CD4-positive, alpha-beta memory T cell (primary cell): ENCODE data around the gene ZNF778. TPM values are rescaled to one million over a fixed set of nuclear protein-coding genes. Genes with fewer than 3 reads are reported as not detected.

Experiments
- CTCF ChIA-PET: fragments of 350-600 bp; sonication (Branson Sonifier 250); formaldehyde crosslinking; loops from one replicate; lab custom pipeline; 2021; ENCODE audit warnings: inconsistent platforms; ENCODE audit not compliant: partially characterized antibody; lab: Charles Lee
- POLR2A ChIA-PET: fragments of 350-600 bp; sonication (Branson Sonifier 250); formaldehyde crosslinking; loops from one replicate; lab custom pipeline; 2021; ENCODE audit not compliant: partially characterized antibody; lab: Charles Lee
- DNase-seq, 5 donors: peaks; one replicate each; pipeline versions ENCODE4 v3.0.0 to v3.0.0-alpha.2; 2020 to 2022; ENCODE audit warnings: mixed read lengths in 1 of 5
- H3K27ac ChIP-seq: one replicate; pipeline ENCODE4 v1.7.0; 2013; ENCODE audit warnings: low read depth, low read length
- H3K27me3 ChIP-seq: 2 replicates; pipeline ENCODE4 v1.7.0; 2013; ENCODE audit warnings: mild to moderate bottlenecking, low read length, moderate library complexity; ENCODE audit not compliant: insufficient read depth
- H3K36me3 ChIP-seq: 2 replicates; pipeline ENCODE4 v1.7.0; 2013; ENCODE audit warnings: mild to moderate bottlenecking, low read length, moderate library complexity; ENCODE audit not compliant: insufficient read depth
- H3K4me1 ChIP-seq: 2 replicates; pipeline ENCODE4 v1.7.0; 2013; ENCODE audit warnings: mild to moderate bottlenecking, low read length, moderate library complexity; ENCODE audit not compliant: insufficient read depth
- H3K4me3 ChIP-seq, 2 donors: one replicate each; pipeline ENCODE4 v1.7.0; 2013; ENCODE audit warnings: low read length in 2 of 2, mild to moderate bottlenecking in 1 of 2
- H3K9me3 ChIP-seq, 2 donors: one replicate each; pipeline ENCODE4 v1.7.0; 2013; ENCODE audit warnings: low read length in 2 of 2, control low read depth in 1 of 2; ENCODE audit not compliant: control insufficient read depth in 1 of 2
- H3K27ac Mint-ChIP-seq, 7 donors: one replicate each; pipeline ENCODE4 v1.8.0; 2020 to 2021; ENCODE audit warnings: mixed read lengths in 7 of 7, mild to moderate bottlenecking in 6 of 7, inconsistent platforms in 3 of 7, moderate library complexity in 3 of 7
- H3K27me3 Mint-ChIP-seq, 2 donors: one replicate each; pipeline ENCODE4 v1.8.0; 2020 to 2021; ENCODE audit warnings: mixed read lengths in 2 of 2
- H3K36me3 Mint-ChIP-seq, 2 donors: one replicate each; pipeline ENCODE4 v1.8.0; 2020 to 2021; ENCODE audit warnings: mixed read lengths in 2 of 2, inconsistent platforms in 1 of 2, mild to moderate bottlenecking in 1 of 2
- H3K4me1 Mint-ChIP-seq, 4 donors: one replicate each; pipeline ENCODE4 v1.8.0; 2020 to 2021; ENCODE audit warnings: mixed read lengths in 4 of 4, mild to moderate bottlenecking in 1 of 4
- H3K4me3 Mint-ChIP-seq, 8 donors: one replicate each; pipeline ENCODE4 v1.8.0; 2020 to 2021; ENCODE audit warnings: mixed read lengths in 8 of 8, mild to moderate bottlenecking in 7 of 8, moderate library complexity in 6 of 8, inconsistent platforms in 3 of 8
- H3K9me3 Mint-ChIP-seq, 8 donors: one replicate each; pipeline ENCODE4 v1.8.0; 2020 to 2021; ENCODE audit warnings: mixed read lengths in 8 of 8, mild to moderate bottlenecking in 5 of 8, inconsistent platforms in 3 of 8, moderate library complexity in 1 of 8
- intact Hi-C: fragments of 100-400 bp; cut with micrococcal nuclease; formaldehyde crosslinking; loops from one replicate; pipeline ENCODE4 v1.15.1; 2023
- polyA plus RNA-seq, 2 donors: library from polyadenylated mRNA; unstranded; fragments of 300-500 nt; fragmentation: Illumina TruSeq; gene quantifications; one replicate each; pipeline ENCODE4 v1.2.3, GENCODE V29; 2021
- total RNA-seq, 2 experiments: library from RNA; stranded (reverse); gene quantifications; one replicate each; pipeline ENCODE4 v1.2.3, GENCODE V29; 2021

ZNF778 gene
- total and polyA plus RNA-seq, 4 experiments from 2014 or later = 1.0 to 15.9 (median 8.8) TPM

DNA sequence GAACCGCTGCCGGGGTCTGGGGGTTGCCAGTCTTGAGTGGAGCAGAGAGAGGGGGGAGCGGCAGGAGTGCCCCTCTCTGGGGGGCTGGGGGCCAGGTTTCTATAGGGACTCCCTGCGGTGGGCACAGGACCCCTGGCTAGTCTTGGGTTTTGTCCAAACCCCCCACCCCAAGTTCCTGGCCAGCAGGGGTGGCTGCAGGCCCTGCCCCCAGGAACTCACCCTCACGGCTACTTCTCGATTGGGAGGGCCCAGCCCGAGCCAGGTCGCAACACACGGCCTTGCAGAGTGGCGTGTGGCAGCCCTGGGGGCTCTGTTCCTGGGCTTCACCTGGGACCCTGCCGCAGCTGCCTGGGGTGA, 45.4 kb upstream of the ZNF778 start:
- POLR2A ChIA-PET = interaction anchor here (0.5 kb wide), 1 partner anchor 393 kb away, joined by 3 read pairs; no protein-coding TSS in a partner anchor
- Histone ChIP-seq H3K27ac (no peak overlapping the region), H3K4me3 (no peak overlapping the region), H3K36me3 (no peaks in the 10 kb centered on the region), H3K4me1 (peaks cover 22% of the 10 kb centered on the region), H3K9me3 (no peaks in the 10 kb centered on the region), H3K27me3 (no peaks in the 10 kb centered on the region)
- Mint-ChIP-seq H3K9me3 (no peaks in the 10 kb centered on the region), H3K4me3 (no peak overlapping the region), H3K36me3 (no peaks in the 10 kb centered on the region), H3K4me1 (peaks cover 4 to 8% (median 7%) of the 10 kb centered on the region in 4 donors), H3K27ac (no peak overlapping the region), H3K27me3 (peaks cover 0 to 1% of the 10 kb centered on the region in 2 donors)
- peak in 1 of 5 donors; percentile 39 for DNase-seq
- intact Hi-C loops = no loop called here
- CTCF ChIA-PET = no interaction called here

DNA sequence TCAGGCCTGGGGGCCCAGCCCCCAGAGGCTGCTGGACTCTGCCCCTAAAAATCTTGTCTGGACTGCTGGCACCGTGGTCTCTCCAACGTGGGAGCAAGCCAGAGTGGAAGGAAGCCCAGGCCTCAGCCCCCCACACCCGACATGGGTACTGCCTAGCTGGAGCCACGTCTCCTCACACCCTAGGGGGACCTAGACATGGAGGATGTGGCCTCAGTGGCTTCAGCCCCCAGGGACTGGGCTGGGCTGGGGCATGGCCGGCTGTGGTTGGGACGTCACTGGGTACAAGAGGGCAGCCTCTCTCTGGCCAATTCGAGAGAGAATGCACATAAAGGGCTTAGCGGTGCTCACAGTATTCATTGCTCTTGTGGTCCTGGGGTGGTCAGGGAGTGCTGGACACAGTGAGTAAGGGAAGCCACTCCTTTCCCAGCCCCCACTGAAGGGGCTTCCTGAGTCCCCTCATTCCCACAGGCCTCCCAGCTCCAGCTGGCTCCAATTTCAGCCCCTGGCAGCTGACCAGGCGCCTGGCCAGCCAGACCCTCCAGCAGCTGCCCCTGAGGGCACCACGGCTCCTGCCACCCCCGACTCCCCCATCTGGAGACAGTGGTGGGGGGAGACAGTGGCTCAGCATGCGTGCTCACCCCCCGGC, 44.9 kb upstream of the ZNF778 start:
- H3K9me3 ChIP-seq = no peaks in the 10 kb centered on the region
- peak overlapping the region in 1 of 8 donors; percentile 43 for H3K4me3 Mint-ChIP-seq
- H3K27ac ChIP-seq = no peak overlapping the region
- peak in 1 of 5 donors; percentile 33 for DNase-seq
- CTCF ChIA-PET = no interaction called here
- peaks cover 4 to 8% (median 7%) of the 10 kb centered on the region in 4 donors for H3K4me1 Mint-ChIP-seq
- POLR2A ChIA-PET = interaction anchor here (0.5 to 1.0 kb wide), 2 partner anchors 316 to 393 kb away, joined by 3 read pairs; partner anchors contain the start of genes GALNS and TRAPPC2L
- H3K9me3 Mint-ChIP-seq = no peaks in the 10 kb centered on the region
- no peaks in the 10 kb centered on the region for H3K27me3 ChIP-seq
- H3K36me3 Mint-ChIP-seq = no peaks in the 10 kb centered on the region
- intact Hi-C loops = no loop called here
- peak overlapping the region in 1 of 7 donors; percentile 30 for H3K27ac Mint-ChIP-seq
- H3K36me3 ChIP-seq = no peaks in the 10 kb centered on the region
- H3K4me1 ChIP-seq = peaks cover 17% of the 10 kb centered on the region
- peaks cover 0 to 1% of the 10 kb centered on the region in 2 donors for H3K27me3 Mint-ChIP-seq
- no peak overlapping the region for H3K4me3 ChIP-seq

DNA sequence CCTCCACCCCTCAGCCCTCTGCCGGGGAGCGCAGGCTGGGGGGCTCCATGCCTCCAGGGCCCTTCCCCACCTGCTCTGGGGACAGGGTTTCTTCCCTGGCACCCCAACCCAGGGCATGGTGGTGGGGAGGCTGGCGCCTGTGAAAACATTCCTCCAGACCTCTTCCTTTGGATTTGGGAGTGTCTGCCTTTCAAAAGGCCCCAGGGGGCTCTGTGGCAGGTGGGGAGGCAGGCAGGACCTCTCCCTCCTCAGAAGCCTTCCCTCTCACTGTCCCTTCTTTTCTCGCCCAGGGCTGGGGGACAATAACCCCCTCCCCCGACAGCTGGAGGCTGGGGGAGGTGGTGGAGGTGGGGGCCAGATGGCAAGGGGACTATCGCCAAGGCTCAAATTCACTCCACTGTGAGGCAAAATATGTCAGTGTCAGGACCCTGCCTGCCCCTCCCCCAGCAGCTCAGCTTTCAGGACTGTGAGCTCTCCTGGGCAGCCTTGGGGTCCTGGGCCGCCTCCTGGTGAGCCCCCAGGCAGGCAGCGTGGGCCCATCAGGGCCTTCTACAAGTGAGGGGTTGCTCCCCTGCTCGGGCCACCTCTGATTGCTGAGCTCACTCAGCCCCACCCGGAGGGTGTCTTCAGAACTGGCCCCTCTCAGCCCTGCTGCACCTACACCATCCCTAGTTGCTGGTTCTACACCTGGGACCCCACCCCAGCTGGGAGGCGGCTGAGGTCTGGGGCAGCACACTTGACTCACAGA, 44.2 kb upstream of the ZNF778 start:
- H3K27me3 ChIP-seq = no peaks in the 10 kb centered on the region
- Mint-ChIP-seq H3K36me3 (no peaks in the 10 kb centered on the region), H3K4me1 (peaks cover 4 to 8% (median 7%) of the 10 kb centered on the region in 4 donors), H3K4me3 (no peak overlapping the region), H3K27ac (peak overlapping the region in 2 of 7 donors; percentile 38 to 59), H3K27me3 (peaks cover 0 to 1% of the 10 kb centered on the region in 2 donors), H3K9me3 (no peaks in the 10 kb centered on the region)
- H3K9me3 ChIP-seq = no peaks in the 10 kb centered on the region
- DNase-seq = peak in 1 of 5 donors; percentile 19
- H3K27ac ChIP-seq = no peak overlapping the region
- H3K36me3 ChIP-seq = no peaks in the 10 kb centered on the region
- no peak overlapping the region for H3K4me3 ChIP-seq
- peaks cover 15% of the 10 kb centered on the region for H3K4me1 ChIP-seq
- POLR2A ChIA-PET = interaction anchor here (0.6 to 1.4 kb wide), 3 partner anchors 17 to 704 kb away, joined by 3 to 5 read pairs (median 3); partner anchors contain the start of genes GALNS and TRAPPC2L
- CTCF ChIA-PET = no interaction called here
- intact Hi-C loops = no loop called here

DNA sequence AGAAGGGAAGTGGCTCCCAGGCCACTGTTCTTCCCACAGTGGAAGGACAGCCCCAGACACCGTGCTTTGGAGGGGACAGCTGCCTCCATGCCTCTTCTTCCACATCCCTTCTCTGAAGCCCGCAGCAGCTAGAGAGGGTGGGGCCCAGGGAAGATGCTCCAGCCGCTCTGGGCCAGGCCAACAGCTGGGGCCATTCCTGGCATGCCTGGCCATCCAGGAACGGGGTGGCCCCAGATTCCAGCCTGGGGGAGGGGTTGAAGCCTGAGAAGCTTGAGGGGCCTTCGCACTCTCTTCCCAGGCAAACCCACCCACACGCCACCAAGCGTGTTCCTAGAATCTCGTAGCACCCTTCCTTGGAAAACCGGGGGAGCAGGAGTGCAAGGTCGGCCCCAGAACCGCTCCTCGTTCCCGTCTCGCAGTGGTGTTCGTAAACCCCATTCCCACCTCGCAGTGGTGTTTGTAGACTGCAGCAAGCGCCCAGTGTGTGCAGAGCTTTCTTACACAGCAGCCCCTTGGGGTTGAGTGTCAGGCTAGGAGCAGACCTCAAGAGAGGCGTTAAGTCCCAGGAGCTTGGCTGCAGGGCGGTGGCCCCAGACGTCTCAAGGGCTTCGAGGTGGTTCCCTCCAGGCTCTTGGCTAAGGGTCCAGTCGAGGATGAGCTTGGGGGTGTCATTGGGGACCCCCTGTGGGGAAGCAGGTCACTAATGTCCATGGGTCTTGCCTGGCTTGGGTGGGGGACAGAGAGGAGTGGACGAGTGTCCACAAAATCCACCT, 43.3 kb upstream of the ZNF778 start:
- intact Hi-C loops = no loop called here
- peaks cover 4 to 8% (median 7%) of the 10 kb centered on the region in 4 donors for H3K4me1 Mint-ChIP-seq
- Histone ChIP-seq H3K4me1 (peaks cover 15% of the 10 kb centered on the region), H3K27me3 (no peaks in the 10 kb centered on the region), H3K9me3 (no peaks in the 10 kb centered on the region), H3K4me3 (no peak overlapping the region), H3K36me3 (no peaks in the 10 kb centered on the region), H3K27ac (no peak overlapping the region)
- peaks cover 0 to 1% of the 10 kb centered on the region in 2 donors for H3K27me3 Mint-ChIP-seq
- CTCF ChIA-PET = interaction anchor here (0.6 kb wide), 1 partner anchor 33 kb away, joined by 3 read pairs; no protein-coding TSS in a partner anchor
- POLR2A ChIA-PET = interaction anchor here (0.5 to 1.4 kb wide), 3 partner anchors 18 to 703 kb away, joined by 3 to 5 read pairs (median 3); no protein-coding TSS in a partner anchor
- no peaks in the 10 kb centered on the region for H3K9me3 Mint-ChIP-seq
- H3K4me3 Mint-ChIP-seq = no peak overlapping the region
- H3K36me3 Mint-ChIP-seq = no peaks in the 10 kb centered on the region
- peak in 1 of 5 donors; percentile 31 for DNase-seq
- H3K27ac Mint-ChIP-seq = peak overlapping the region in 2 of 7 donors; percentile 22 to 23

DNA sequence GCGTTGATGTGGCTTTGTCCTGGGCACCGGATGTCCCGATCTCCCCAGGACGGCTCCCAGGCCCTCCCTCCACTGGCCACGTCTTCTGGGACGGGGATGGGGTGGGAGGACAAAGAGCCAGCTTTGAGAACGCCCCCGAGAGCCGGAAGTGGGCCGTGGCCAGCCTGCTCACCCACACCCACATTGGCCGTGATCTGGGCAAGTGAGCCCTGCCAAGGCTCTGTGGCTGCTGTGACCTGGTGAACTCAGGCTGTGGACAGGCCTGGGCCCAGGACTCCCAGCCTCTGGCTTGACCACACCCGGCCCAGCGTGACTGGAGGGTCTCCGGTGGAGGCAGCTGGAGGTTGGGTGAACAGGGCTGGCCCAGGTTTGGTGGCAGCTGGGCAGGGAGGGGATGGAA, 42.6 kb upstream of the ZNF778 start:
- Histone ChIP-seq H3K36me3 (no peaks in the 10 kb centered on the region), H3K9me3 (no peaks in the 10 kb centered on the region), H3K4me1 (peaks cover 13% of the 10 kb centered on the region), H3K27me3 (no peaks in the 10 kb centered on the region), H3K4me3 (no peak overlapping the region), H3K27ac (no peak overlapping the region)
- peak in 1 of 5 donors; percentile 42 for DNase-seq
- H3K9me3 Mint-ChIP-seq = no peaks in the 10 kb centered on the region
- ChIA-PET CTCF (interaction anchor here (0.6 kb wide), 1 partner anchor 32 kb away, joined by 3 read pairs; no protein-coding TSS in a partner anchor), POLR2A (interaction anchor here (1.4 kb wide), 1 partner anchor 19 kb away, joined by 5 read pairs; no protein-coding TSS in a partner anchor)
- intact Hi-C loops = no loop called here
- H3K27ac Mint-ChIP-seq = no peak overlapping the region
- peaks cover 0 to 1% of the 10 kb centered on the region in 2 donors for H3K27me3 Mint-ChIP-seq
- peaks cover 4 to 8% (median 7%) of the 10 kb centered on the region in 4 donors for H3K4me1 Mint-ChIP-seq
- H3K36me3 Mint-ChIP-seq = no peaks in the 10 kb centered on the region
- H3K4me3 Mint-ChIP-seq = no peak overlapping the region

DNA sequence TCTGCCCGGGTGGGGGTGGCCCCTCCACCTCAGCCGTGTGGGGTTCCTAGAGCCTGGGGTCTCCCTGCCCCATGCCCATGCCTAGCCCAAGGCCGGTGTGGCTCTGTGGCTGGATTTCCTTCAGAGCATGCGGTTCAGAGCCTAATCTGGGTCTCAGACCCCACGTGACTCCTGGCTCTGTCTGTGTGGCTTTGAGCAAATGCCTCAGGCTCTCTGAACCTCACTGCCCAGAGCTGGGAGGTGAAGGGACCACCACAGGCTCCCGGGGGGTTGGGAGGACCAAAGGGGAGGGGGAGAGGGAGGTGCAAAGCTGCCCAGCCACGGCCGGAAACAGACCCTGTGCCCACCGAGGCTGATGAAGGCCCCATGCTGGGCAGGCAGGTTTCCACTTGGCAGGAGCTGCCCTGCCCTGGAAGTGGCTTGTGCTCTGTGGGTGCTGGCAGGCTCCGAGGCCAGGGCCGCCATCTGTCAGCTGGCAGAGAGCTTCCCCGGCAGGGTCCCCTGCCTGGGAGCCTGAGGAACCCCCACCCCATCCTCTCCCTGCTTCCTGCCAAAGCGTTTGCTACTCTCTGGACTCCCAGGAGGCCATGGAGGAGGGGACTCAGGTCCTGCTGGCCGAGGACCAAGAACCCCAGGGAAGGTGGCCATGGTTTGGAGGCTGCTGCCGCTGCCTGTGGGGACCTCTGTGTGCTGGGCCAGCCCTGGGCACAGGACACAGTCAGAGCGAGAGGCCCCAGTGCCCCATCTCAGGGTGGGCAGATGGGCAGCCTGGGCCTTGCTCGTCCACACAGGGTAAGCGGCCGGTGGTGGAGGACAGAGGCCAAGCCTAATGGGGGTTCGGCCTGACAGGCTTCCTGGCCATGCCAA, 42.0 kb upstream of the ZNF778 start:
- no peaks in the 10 kb centered on the region for H3K9me3 ChIP-seq
- no peaks in the 10 kb centered on the region for H3K27me3 ChIP-seq
- H3K27ac ChIP-seq = no peak overlapping the region
- no peaks in the 10 kb centered on the region for H3K9me3 Mint-ChIP-seq
- H3K36me3 ChIP-seq = no peaks in the 10 kb centered on the region
- intact Hi-C loops = no loop called here
- H3K27ac Mint-ChIP-seq = no peak overlapping the region
- H3K36me3 Mint-ChIP-seq = no peaks in the 10 kb centered on the region
- peaks cover 4 to 6% (median 5%) of the 10 kb centered on the region in 4 donors for H3K4me1 Mint-ChIP-seq
- peaks cover 6% of the 10 kb centered on the region for H3K4me1 ChIP-seq
- H3K4me3 ChIP-seq = no peak overlapping the region
- ChIA-PET CTCF (interaction anchor here (0.6 kb wide), 1 partner anchor 32 kb away, joined by 3 read pairs; no protein-coding TSS in a partner anchor), POLR2A (no interaction called here)
- no peak overlapping the region for H3K4me3 Mint-ChIP-seq
- peaks cover 0 to 1% of the 10 kb centered on the region in 2 donors for H3K27me3 Mint-ChIP-seq
- DNase-seq = peak in 1 of 5 donors; percentile 28
